Measurements from ENCODE around the gene SPATA2.
"Not testable (repeated sequence)": the region's sequence is repeated elsewhere in the genome, so short reads cannot be mapped to it uniquely, and the experiment has no call there.

Gene SPATA2

GRCh38 chr20:49882171-49882970 is 33.0 kb downstream of the SPATA2 start:
- no peak for DNase-seq

GRCh38 chr20:49880724-49881445 is 34.4 kb downstream of the SPATA2 start:
- no peak for DNase-seq

DNA sequence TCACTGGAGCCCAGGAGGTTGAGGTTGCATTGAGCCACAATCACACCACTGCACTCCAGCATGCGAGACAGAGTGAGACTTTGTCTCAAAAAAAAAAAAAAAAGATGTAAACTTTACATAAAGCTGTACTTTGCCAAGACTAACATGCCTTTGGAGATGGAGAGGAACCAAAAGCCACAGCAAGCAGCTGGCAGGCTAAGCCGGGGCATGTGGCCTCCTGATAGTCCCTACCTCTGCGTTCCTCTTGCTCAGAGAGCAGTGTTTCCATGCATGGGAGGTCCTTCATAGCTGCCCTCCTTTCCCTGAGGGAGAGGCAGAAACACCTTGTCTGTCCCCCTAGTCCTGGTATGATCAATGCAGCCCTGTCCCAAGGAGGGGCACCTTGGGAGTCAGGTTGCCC is 35.2 kb downstream of the SPATA2 start:
- no peak for DNase-seq

DNA sequence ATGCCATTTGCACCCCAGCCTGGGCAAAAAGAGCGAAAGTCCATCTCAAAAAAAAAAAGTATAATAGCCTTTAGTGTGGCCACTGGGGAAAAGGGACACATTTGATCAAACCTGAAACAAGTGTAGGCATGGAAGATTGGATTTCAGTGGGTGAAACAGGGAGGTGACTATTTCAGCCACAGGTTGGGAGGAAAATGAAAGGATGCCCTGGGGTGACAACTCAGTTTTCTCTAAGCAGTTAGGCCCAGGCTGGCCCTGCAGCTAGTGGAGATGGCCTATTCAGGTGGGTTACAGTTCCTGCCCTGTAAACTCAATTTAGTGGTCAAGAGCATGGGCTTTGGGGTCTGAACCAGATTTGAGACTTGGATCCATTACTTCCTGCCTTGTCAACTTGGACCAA is 36.4 kb downstream of the SPATA2 start:
- no peak for DNase-seq

DNA sequence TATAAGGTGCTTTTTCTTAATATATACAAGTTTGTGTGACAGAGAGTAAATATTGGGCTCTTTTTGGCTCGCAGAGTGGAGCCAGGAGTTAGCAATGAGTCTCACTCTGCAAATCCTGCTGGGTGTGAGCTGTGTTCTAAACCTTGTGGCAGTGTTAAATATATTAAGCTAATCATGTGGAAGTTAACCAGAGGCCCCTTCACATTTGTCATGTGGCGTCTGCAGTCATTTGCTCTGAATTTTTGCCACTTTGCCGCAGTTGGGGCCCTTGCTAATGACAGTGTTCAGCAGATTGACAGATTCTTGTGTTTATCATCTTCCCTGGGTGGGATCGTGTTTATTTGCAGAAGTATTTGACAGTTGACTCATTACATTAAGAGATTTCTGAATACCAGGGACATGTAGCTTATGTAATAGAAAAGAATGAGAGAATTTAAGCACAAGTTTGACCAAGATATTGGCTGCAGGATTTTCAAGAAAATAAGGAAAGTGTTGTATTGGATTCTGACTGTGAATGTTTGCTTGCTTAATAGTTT is 37.9 kb downstream of the SPATA2 start:
- no peak for DNase-seq

GRCh38 chr20:49874696-49875095 is 40.6 kb downstream of the SPATA2 start:
- no peak for DNase-seq

DNA sequence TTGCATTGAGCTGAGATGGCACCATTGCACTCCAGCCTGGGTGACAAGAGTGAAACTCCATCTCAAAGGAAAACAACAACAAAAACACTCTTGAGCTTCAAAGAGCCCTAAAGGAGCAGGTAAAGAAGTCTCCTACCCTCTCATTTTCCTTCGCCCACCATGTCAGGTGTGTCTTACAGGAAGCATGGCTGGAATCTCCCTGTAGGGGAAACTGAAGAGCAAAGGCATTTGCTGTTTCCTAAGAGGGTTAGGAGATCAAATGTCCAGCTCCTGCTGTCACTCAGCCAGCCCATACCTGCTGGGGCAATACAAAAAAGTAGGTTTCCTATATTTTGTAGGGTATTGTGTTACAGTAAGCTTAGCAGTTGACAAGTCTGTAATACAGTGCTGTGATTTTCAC is 43.3 kb downstream of the SPATA2 start:
- DNase-seq, result peak in 1 of 2 experiments; percentile 12

DNA sequence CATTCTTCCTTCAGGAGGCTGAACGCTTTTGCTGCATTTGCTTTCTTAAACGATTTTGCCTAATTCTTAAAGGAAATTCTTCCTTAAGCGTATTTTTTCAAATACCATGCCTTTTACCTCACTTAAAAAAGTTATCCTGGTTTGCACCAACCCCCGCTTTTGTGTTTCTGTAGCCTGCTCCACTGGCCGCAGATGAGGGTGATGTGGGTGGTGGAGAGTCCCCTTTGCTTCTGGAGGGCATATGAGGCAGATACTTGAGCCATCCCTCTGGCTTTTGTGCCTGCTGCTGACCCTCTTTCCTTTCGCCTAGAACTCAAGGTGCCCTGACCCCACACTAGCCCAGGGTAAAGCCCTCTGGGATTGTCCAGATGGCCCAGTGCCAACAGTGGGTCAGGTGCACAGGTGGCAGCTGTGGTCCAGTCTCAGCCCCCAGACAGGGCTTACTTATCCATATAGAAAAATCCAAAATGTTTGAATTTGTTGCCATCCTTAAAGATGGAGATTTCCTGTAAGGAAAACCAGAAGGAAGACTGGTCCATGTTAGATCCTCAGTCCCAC is 43.9 kb downstream of the SPATA2 start:
- DNase-seq, result no peak

- no peak for DNase-seq
These were observed 45.1 kb downstream of the SPATA2 start for GRCh38 chr20:49870261-49870660.

- no peak for DNase-seq
These were observed 46.4 kb downstream of the SPATA2 start for GRCh38 chr20:49868964-49869363.

DNA sequence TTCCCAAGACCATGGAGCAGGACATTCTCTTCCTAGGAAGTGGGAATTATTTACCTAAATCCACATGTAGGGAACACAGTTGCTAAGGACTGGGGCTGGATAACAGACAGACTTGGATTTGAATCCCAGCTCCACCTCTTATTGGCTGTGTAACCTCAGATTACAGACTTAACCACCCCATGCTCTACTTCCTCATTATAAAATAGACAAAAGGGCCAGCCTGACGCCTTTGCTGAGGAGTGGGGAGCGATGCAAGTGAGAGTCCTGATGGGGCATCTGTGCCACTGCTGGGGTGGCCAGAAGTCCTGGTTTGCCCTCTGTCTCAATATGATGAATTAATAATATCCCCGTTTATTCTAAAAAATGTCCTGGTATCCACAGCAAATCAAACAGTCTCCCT is 46.8 kb downstream of the SPATA2 start:
- no peak for DNase-seq

DNA sequence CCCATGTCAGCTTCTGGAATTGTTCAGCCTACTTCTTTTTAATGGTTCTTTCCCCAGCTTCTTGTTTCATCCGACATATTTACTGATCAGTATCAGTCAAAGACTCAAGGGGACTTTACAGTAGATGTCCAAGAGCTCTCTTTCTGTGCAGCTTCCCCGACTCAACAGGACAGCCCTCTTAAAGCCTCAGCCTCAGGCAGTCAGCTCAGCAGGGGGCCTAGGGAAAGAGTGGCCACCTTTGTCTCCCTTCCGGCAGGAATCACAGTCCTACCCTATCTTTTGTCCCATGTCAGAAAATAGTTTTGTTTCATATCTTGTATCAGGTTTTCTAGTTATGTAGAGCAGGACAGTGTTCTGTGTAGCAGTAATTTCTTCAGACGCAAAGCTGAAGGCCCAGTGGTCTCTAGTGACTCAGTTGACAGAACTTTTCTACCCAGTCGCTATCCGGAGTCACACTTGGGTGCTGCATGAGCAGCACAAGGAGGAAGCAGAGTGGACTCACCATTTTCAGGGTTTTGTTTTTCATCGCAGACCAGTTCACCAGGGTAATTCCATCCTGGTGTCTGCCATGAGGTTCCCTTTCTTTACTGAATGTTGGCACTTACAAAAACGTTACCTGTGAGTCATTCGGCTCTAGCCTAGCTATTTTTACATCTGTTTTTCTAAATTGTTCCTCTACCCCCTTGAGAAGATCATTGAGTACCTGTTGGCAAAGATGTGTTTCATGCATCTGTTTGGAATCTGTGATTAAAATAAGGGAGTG is 47.7 kb downstream of the SPATA2 start:
- DNase-seq, result no peak

DNA sequence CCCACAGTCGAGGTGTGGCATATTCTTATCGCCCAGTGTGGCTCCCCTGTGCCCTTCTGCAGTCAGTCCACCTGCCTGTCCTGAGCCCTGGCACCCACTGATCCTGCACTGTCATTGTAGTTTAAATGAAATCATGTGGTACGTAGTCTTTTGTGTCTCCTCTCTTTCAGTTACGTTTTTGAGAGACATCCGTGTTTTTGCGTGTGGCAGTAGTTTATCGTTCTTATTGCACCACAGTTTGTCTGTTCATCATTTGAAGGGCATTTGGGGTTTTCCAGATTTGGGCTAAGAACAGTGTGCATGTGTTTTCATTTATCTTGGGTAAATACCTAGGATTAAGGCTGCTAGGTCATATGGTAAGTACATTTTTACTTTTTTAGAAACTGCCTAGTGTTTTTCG is 49.3 kb downstream of the SPATA2 start:
- DNase-seq, result no peak

- DNase-seq, result no peak
These were observed 49.8 kb downstream of the SPATA2 start for GRCh38 chr20:49865559-49865958.

- DNase-seq, result peak in 1 of 2 experiments; percentile 34
These were observed 51.7 kb downstream of the SPATA2 start for GRCh38 chr20:49863666-49864065.

DNA sequence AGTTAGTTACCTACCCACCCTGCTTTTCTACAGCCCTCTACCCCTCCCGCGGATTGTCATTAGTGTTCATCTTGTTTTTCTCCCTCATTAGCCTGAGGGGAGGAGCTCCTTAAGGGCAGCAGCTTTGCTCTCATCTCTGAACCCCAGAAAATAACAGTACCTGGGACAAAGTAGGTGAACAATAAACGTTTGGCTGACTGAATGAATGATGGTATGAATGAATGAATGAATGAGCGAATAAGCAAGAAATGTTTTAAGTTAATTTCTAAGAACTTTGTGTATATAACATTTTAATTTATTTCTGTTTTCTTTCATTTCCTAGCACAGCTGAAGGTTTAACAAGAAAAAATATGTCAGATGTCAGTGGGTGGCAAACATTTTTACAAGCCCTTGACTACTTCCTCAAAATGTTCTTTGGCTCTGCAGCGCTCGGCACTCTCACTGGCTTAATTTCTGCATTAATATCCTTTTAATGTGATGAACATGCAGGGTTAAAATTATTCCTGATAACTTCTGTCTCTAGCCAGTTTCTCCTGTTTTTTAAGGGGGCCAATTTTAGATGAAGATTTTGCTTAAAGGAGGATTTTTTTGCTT is 52.6 kb downstream of the SPATA2 start:
- no peak for DNase-seq

- DNase-seq, result not testable (repeated sequence)
These were observed 54.1 kb downstream of the SPATA2 start for GRCh38 chr20:49861232-49861631.

DNA sequence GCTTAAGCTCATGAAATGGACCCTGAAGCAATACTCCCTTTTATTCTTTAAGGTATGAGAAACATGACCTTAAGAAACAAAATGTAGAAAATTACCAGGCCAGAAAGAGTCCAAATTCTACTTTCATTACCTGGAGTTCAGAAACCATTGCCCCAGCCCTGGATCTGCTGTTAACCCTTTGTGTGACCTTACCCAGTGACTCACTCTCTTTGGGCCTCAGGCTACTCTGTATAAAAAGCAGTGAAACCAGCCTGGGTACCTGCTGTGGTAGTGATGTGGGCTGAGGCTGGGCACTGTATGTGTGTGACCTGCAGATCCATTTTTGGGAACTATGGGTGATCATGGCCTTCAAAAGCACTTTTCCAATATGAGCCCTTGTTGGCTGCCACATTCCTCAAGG is 55.5 kb downstream of the SPATA2 start:
- no peak for DNase-seq

DNA sequence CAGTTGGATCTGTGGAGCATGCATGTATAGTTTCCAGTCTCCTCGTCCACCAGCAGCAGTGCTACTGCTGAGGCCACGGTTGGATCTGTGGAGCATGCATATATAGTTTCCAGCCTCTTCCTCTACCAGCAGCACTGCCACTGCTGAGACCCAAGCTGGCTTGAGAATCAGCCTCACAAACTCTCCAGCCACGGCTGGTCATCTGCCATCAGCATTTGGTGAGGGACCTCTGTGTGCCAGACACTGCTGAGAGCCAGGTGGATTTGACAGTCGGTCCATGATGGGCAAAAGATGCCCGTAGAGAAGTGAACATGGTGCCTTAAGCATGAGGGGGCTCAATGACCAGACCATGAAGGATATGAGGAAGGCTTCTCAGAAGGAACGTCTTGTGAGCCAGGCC is 56.3 kb downstream of the SPATA2 start:
- no peak for DNase-seq

DNA sequence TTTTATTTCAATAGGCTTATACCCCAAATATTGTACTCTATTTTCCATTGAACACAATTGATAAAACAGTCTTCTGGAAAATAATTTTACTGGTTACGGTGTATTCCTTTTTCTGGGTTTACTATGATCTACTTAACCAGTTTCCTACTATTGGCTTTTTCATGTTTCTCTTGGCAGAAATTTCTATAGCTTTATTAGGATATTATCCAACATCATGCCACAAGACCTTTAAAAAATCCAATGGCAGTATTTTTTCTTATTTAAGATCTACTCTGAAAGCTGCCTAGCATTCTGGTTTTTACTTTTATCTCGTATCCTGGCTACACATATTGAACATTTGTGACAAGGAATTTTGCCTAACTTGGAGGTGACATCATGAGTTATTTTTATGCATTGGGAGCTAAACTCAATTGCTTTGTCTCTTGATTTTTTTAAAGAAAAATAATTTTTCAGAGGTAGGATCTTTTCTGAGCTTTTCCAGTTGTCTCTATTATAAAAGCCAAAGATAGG is 57.2 kb downstream of the SPATA2 start:
- no peak for DNase-seq

DNA sequence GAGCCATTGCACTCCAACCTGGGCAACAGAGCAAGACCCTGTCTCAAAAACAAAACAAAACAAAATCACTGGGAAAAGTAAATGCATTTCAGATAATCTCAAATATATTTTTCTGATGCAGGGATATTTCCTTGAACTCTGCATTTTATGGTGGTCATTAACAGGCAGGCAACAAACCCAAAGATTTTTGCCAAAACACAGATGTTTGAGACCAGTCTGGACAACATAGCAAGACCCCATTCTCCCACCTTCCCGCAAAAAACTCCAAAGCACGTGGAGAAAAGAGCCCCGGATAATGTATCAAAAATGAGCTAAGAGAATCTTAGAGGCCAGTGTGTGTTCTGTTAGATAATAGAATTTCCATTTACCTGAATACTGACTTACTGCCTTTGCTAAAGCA is 58.4 kb downstream of the SPATA2 start:
- no peak for DNase-seq

GRCh38 chr20:49854190-49854875 is 61.0 kb downstream of the SPATA2 start:
- peak in 1 of 2 experiments; percentile 60 for DNase-seq
